T47D (cell line): Measurements from ENCODE around the gene CDH11.

ENCODE experiments used
- DNase-seq, 2 experiments: peaks; one replicate each; pipeline versions ENCODE4 v3.0.0 to v3.0.0-alpha.2; 2011 to 2012; ENCODE audit warnings: low read depth in 1 of 2, low spot score in 1 of 2
- JUND ChIP-seq: IDR thresholded peaks from 2 replicates; pipeline ENCODE4 v1.6.1; 2012; ENCODE audit warnings: low read depth
- in situ Hi-C: cut with HindIII; loops from 2 replicates; pipeline ENCODE4 v1.10.0; 2016; ENCODE audit warnings: low sequenced_read_pairs, low pct_unique_long_range_greater_than_20kb

CDH11 gene

GRCh38 chr16:64973171-64973570 lies 148.7 kb downstream of the CDH11 start:
- DNase-seq: no peak
- in situ Hi-C loops: no loop called here
- TF ChIP-seq JUND: no peak

- in situ Hi-C loops: no loop called here
- no peak for DNase-seq
- TF ChIP-seq JUND: no peak
Measured at GRCh38 chr16:64971171-64971570, 150.7 kb downstream of the CDH11 start.

GRCh38 chr16:64969221-64969620 lies 152.6 kb downstream of the CDH11 start:
- DNase-seq: no peak
- TF ChIP-seq JUND: no peak
- in situ Hi-C loops: no loop called here

- no peak for DNase-seq
- no peak for TF ChIP-seq JUND
- in situ Hi-C loops: no loop called here
Measured at GRCh38 chr16:64968539-64968938, 153.3 kb downstream of the CDH11 start.

GRCh38 chr16:64964126-64964540 lies 157.7 kb downstream of the CDH11 start:
- no peak for DNase-seq
- in situ Hi-C loops: no loop called here
- no peak for TF ChIP-seq JUND

- no peak for TF ChIP-seq JUND
- in situ Hi-C loops: no loop called here
- no peak for DNase-seq
Measured at GRCh38 chr16:64962786-64963185, 159.1 kb downstream of the CDH11 start.

GRCh38 chr16:64957246-64957645 lies 164.6 kb downstream of the CDH11 start:
- no peak for DNase-seq
- in situ Hi-C loops: no loop called here
- no peak for TF ChIP-seq JUND

- no peak for TF ChIP-seq JUND
- DNase-seq: no peak
- in situ Hi-C loops: no loop called here
Measured at GRCh38 chr16:64952177-64952576, 169.7 kb downstream of the CDH11 start.

GRCh38 chr16:64951193-64951592 lies 170.7 kb downstream of the CDH11 start:
- in situ Hi-C loops: no loop called here
- no peak for TF ChIP-seq JUND
- no peak for DNase-seq

- no peak for TF ChIP-seq JUND
- in situ Hi-C loops: no loop called here
- DNase-seq: no peak
Measured at GRCh38 chr16:64950731-64951130, 171.1 kb downstream of the CDH11 start.

- no peak for TF ChIP-seq JUND
- in situ Hi-C loops: no loop called here
- no peak for DNase-seq
Measured at GRCh38 chr16:64950262-64950661, 171.6 kb downstream of the CDH11 start.

GRCh38 chr16:64948056-64948455 lies 173.8 kb downstream of the CDH11 start:
- TF ChIP-seq JUND: no peak
- DNase-seq: no peak
- in situ Hi-C loops: no loop called here

GRCh38 chr16:64947651-64948050 lies 174.2 kb downstream of the CDH11 start:
- DNase-seq: no peak
- in situ Hi-C loops: no loop called here
- no peak for TF ChIP-seq JUND

- in situ Hi-C loops: no loop called here
- no peak for DNase-seq
- no peak for TF ChIP-seq JUND
Measured at GRCh38 chr16:64933885-64934284, 188.0 kb downstream of the CDH11 start.
